ENCODE measurements around the gene SLC34A1.
A peak's percentile ranks its signal among the peaks of the same experiment; 100 is the strongest.

Gene SLC34A1

DNA sequence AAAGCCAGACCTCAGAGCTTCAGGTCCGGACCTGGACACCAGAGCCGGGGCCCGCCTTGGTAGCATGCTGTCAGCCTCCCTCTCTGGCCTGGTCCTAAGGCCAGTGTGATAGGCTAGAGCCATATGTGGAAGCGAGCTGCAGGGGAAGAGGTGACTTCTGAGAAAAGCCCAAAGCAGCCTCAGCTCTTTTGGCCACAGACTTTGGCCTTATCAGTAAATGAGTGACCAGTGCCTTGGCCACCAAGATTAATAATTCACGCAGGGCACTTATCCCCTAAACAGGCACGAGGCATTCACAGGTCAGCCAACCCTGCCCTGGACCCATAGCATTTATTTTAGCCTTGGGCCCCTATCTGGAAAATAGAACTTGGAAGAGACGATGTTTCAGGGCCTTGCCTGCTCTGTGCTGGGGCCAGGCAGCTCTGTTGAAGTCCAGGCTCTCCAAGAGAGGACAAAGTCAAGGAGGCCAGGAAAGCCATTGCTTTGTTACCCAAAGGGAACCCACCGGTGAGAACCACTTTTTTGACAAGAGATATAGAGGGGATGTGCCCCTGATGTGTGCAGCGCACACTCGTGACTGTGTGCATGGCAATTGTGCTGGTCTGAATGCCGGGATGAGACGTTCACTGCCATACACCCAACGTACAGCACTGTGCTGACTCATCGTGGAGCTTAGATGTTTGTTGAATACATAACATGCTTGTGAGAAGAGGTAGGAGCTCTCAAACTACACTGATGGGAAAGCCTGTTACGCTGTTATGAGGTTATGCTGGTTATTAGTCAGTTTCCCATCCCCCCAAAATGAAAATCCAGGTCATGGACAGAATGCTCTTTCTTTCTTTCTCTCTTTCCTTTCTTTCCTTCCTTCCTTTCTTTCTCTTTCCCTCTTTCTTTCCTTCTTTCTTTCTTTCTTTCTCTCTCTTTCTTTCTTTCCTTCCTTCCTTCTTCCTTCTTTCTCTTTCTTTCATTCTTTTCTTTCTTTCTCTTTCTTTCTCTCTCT, 5.0 kb upstream of the SLC34A1 start:
- peak; percentile 55 to 87 for DNase-seq (ENCODE audit: low read depth in 2 of 2)
- no peak overlapping the region for H3K4me3 ChIP-seq (replicated peaks in 1 of 2; ENCODE audit: low read depth in 2 of 2, low read length in 2 of 2)
- TF ChIP-seq, protein P1, sequence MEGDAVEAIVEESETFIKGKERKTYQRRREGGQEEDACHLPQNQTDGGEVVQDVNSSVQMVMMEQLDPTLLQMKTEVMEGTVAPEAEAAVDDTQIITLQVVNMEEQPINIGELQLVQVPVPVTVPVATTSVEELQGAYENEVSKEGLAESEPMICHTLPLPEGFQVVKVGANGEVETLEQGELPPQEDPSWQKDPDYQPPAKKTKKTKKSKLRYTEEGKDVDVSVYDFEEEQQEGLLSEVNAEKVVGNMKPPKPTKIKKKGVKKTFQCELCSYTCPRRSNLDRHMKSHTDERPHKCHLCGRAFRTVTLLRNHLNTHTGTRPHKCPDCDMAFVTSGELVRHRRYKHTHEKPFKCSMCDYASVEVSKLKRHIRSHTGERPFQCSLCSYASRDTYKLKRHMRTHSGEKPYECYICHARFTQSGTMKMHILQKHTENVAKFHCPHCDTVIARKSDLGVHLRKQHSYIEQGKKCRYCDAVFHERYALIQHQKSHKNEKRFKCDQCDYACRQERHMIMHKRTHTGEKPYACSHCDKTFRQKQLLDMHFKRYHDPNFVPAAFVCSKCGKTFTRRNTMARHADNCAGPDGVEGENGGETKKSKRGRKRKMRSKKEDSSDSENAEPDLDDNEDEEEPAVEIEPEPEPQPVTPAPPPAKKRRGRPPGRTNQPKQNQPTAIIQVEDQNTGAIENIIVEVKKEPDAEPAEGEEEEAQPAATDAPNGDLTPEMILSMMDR (IDR thresholded peaks at IDR 0.05; ENCODE audit: low read depth, low read length), result no peak

DNA sequence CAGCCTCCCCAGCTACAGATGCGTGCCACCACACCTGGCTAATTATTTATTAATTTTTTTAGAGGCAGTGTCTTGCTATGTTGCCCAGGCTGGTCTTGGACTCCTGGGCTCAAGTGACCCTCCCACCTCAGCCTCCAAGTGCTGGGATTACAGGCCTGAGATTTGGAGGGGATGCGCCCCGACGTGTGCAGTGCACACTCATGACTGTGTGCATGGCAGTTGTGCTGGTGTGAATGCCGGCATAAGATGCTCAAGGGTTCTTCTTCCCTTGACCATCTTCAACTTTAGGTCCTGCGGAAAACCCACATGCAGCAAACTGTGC, 3.5 kb upstream of the SLC34A1 start:
- no peak for DNase-seq (ENCODE audit: low read depth in 2 of 2)
- TF ChIP-seq, protein P1 (IDR thresholded peaks at IDR 0.05; ENCODE audit: low read depth, low read length), result no peak
- no peak overlapping the region for H3K4me3 ChIP-seq (replicated peaks in 1 of 2; ENCODE audit: low read depth in 2 of 2, low read length in 2 of 2)

DNA sequence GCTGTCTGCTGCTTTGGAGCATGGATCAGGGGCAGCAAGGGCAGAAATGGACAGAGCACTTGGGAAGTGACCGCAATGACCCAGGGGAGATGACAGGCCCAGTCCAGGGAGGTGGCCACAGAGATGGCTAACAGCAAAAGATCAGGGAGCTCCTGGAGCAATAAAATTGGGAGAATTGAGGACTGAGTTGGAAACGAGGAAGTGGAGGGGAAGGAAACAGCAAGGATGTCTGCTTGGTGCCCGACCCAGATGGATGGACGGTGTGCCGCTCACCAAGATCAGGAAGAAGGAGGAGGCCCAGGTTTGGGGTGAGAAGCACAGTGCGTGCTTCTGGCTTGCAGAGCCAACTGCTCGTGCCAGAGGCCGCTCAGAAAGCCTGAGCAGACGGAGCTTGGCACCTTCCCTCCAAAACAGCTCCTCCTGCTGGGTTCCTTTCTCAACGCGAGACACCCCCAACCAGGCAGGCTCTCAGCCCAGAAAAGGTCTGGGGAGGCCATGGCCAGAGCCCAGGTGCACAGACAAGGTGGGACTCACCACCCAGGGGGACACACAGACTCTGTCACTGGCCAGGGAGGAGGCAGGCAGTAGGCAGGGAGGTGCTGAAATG, 1.7 kb upstream of the SLC34A1 start:
- H3K4me3 ChIP-seq (replicated peaks in 1 of 2; ENCODE audit: low read depth in 2 of 2, low read length in 2 of 2), result no peak overlapping the region
- TF ChIP-seq, protein P1 (IDR thresholded peaks at IDR 0.05; ENCODE audit: low read depth, low read length), result no peak
- peak; percentile 11 to 65 for DNase-seq (ENCODE audit: low read depth in 2 of 2)

DNA sequence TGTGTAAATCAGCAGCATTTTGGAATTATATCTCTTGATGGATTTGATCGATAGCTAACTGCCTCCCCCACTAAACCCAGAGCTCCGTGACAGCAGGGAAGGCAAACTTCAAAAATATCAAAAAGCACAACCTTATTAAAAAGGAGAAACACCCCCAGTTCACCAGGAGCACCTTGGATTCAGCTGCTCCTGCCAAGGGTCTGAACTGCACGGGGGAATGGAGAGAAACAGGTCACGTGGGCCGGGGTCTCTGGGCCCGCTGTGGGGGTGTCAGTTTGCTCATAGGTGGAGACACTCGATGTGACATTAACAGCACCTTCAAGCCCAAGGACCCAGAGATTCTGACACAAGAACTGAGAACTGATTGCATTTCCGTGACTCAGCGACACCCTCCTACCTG, 1.1 kb upstream of the SLC34A1 start:
- DNase-seq (ENCODE audit: low read depth in 2 of 2), result no peak
- TF ChIP-seq, protein P1 (IDR thresholded peaks at IDR 0.05; ENCODE audit: low read depth, low read length), result no peak
- H3K4me3 ChIP-seq (replicated peaks in 1 of 2; ENCODE audit: low read depth in 2 of 2, low read length in 2 of 2), result no peak overlapping the region

DNA sequence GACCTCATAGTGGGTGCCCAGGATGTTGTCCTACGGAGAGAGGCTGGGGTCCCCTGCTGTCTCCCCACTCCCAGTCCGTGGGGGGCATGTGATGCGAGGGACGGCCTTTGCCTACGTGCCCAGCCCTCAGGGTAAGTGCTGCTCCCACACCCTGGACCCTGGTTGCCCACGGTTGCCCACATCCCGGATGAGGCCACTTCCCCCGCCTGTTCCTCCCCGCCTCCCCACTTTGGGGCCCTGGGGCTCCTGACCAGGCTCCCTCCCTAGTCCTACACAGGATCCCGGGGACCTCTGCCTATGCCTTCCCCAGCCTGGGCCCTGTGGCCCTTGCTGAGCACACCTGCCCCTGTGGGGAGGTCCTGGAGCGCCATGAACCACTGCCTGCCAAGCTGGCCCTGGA, 1.5 kb downstream of the SLC34A1 start:
- TF ChIP-seq, protein P1 (IDR thresholded peaks at IDR 0.05; ENCODE audit: low read depth, low read length), result no peak
- DNase-seq (ENCODE audit: low read depth in 2 of 2), result no peak
- H3K4me3 ChIP-seq (replicated peaks in 1 of 2; ENCODE audit: low read depth in 2 of 2, low read length in 2 of 2), result no peak overlapping the region

DNA sequence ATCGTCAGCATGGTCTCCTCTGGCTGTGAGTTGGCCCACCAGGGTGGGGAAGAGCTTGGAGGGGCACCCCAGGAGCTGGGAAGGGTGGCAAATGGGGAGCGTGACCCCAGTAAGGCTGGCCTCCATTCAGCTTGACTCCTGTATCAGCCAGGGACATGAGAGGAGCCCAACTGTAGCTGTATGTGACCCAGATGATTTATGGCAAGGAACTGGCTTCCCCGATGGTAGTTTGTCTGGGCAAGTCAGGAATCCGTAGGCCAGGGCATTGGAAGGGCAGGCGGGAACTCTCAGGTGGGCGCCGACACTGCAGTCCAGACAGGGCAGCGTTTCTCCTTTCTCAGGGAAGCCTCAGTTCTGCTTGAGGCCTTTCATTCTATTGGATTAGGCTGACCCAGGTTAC, 2.3 kb downstream of the SLC34A1 start:
- TF ChIP-seq, protein P1 (IDR thresholded peaks at IDR 0.05; ENCODE audit: low read depth, low read length), result no peak
- no peak for DNase-seq (ENCODE audit: low read depth in 2 of 2)
- no peak overlapping the region for H3K4me3 ChIP-seq (replicated peaks in 1 of 2; ENCODE audit: low read depth in 2 of 2, low read length in 2 of 2)
